HepG2 (cell line): ENCODE measurements around the gene ST8SIA6. TPM values are rescaled to one million over a fixed set of nuclear protein-coding genes. Genes with fewer than 3 reads are reported as not detected.

Source experiments
- ATAC-seq: fragments of 200-7000 bp; cut with Tn5 transposase; 3 replicates; pipeline ENCODE4 v1.9.1; 2020; ENCODE audit warnings: mild to moderate bottlenecking, moderate library complexity
- BruUV-seq: library from RNA; stranded (reverse); fragments of 400-500 nt; replicated peaks from 2 replicates; lab custom pipeline; 2021; lab: Mats Ljungman, UMichigan
- CTCF ChIA-PET: fragments of 300-600 bp; formaldehyde crosslinking; extraction: SDS; loops from one replicate; lab custom pipeline; 2021; ENCODE audit warnings: low total read pairs, inconsistent platforms, low intra/inter-chr PET ratio; lab: Yijun Ruan, JAX
- POLR2A ChIA-PET: fragments of 350-600 bp; sonication (Branson Sonifier 250); formaldehyde crosslinking; loops from one replicate; lab custom pipeline; 2020; ENCODE audit warnings: antibody characterized with exemption, inconsistent platforms; lab: Yijun Ruan, JAX
- DNase-seq: peaks from one replicate; pipeline ENCODE4 v3.0.0-alpha.2; 2015; ENCODE audit warnings: low spot score
- FAIRE-seq: peaks from 3 replicates; lab custom pipeline; 2011; peaks lifted over from hg19 to GRCh38; lab: Jason Lieb, UNC
- H2AFZ ChIP-seq: one replicate; pipeline ENCODE4 v1.6.1; 2011; ENCODE audit warnings: low read length, inconsistent platforms
- H3K27ac ChIP-seq: fragments of 300-600 bp; 3 replicates; pipeline ENCODE4 v1.8.0; 2011; ENCODE audit warnings: mixed run types, mild to moderate bottlenecking, mixed read lengths, low read length, inconsistent platforms; ENCODE audit not compliant: insufficient read depth; ENCODE audit errors: extremely low read length
- H3K27me3 ChIP-seq, 2 experiments: fragments of 200-600 bp in 1 of 2; 2 replicates in 1 of 2; 3 replicates in 1 of 2; pipeline versions ENCODE4 v1.6.0 to v1.8.0; 2011; ENCODE audit warnings: low read length in 2 of 2, mild to moderate bottlenecking in 2 of 2, moderate library complexity in 2 of 2, inconsistent platforms in 1 of 2; ENCODE audit not compliant: insufficient read depth in 2 of 2, control insufficient read depth in 1 of 2
- H3K36me3 ChIP-seq, 2 experiments: fragments of 200-600 bp in 1 of 2; replicated peaks in 1 of 2; 2 replicates in 1 of 2; 3 replicates in 1 of 2; pipeline versions ENCODE4 v1.5.1 to v1.8.0; 2011; ENCODE audit warnings: low read length in 2 of 2, inconsistent platforms in 1 of 2; ENCODE audit not compliant: insufficient read depth in 2 of 2, control insufficient read depth in 1 of 2
- H3K4me1 ChIP-seq: 2 replicates; pipeline ENCODE4 v1.5.1; 2012; ENCODE audit warnings: low read length, inconsistent platforms; ENCODE audit not compliant: insufficient read depth
- H3K4me2 ChIP-seq: 2 replicates; pipeline ENCODE4 v1.6.0; 2011; ENCODE audit warnings: low read depth, low read length, inconsistent platforms
- H3K4me3 ChIP-seq, 3 experiments: fragments of 200-600 bp in 1 of 3; sonication (generic), shearing (Covaris generic) in 1 of 3; replicated peaks in 1 of 3; 2 replicates each; pipeline ENCODE4 v1.5.1; 2011 to 2016; ENCODE audit warnings: low read length in 3 of 3, inconsistent platforms in 2 of 3, low read depth in 2 of 3, mild to moderate bottlenecking in 2 of 3, control low read depth in 1 of 3, mixed read lengths in 1 of 3; ENCODE audit not compliant: insufficient read depth in 1 of 3
- H3K79me2 ChIP-seq: one replicate; pipeline ENCODE4 v1.6.1; 2011; ENCODE audit warnings: low read length, inconsistent platforms; ENCODE audit not compliant: insufficient read depth
- H3K9ac ChIP-seq: 2 replicates; pipeline ENCODE4 v1.6.0; 2011; ENCODE audit warnings: mild to moderate bottlenecking, low read depth, low read length, inconsistent platforms; ENCODE audit not compliant: insufficient read depth
- H3K9me3 ChIP-seq: 2 replicates; pipeline ENCODE4 v1.5.1; 2012; ENCODE audit warnings: mild to moderate bottlenecking, low read length
- H4K20me1 ChIP-seq: 2 replicates; pipeline ENCODE4 v1.6.0; 2011; ENCODE audit warnings: inconsistent platforms, mild to moderate bottlenecking, low read length, moderate library complexity; ENCODE audit not compliant: insufficient read depth
- AGO2 ChIP-seq: fragments of 200-400 bp; formaldehyde crosslinking; optimal IDR thresholded peaks from 2 replicates; pipeline ENCODE3; 2017; ENCODE audit warnings: mild to moderate bottlenecking, low read depth, low read length, moderate library complexity
- FOXM1 ChIP-seq: sonication (generic); formaldehyde crosslinking; IDR thresholded peaks from 2 replicates; pipeline ENCODE4 v1.5.0; 2020; ENCODE audit warnings: missing genetic modification reagents
- KAT2B ChIP-seq: fragments of 150-350 bp; IDR thresholded peaks from 2 replicates; pipeline ENCODE4 v1.6.1; 2014; ENCODE audit warnings: low read depth, low read length, borderline replicate concordance
- PHF5A ChIP-seq: IDR thresholded peaks from one replicate; pipeline ENCODE4 v1.6.1; 2018; ENCODE audit warnings: low read depth, missing genetic modification reagents; ENCODE audit not compliant: unreplicated experiment
- RCOR2 ChIP-seq: IDR thresholded peaks from 2 replicates; pipeline ENCODE4 v1.6.1; 2016; ENCODE audit warnings: missing biosample characterization, missing genetic modification reagents
- WGBS: methylation state at CpG from one replicate; pipeline ENCODE4 v1.1.6; 2017; ENCODE audit warnings: low lambda C conversion rate; 5-methylcytosine and 5-hydroxymethylcytosine counted together
- in situ Hi-C: cut with HindIII; loops from 2 replicates; pipeline ENCODE4 v1.10.0; 2017; ENCODE audit warnings: low pct_unique_long_range_greater_than_20kb; ENCODE audit not compliant: extremely low pct_ligation_motif_present
- intact Hi-C: fragments of 100-400 bp; cut with micrococcal nuclease; formaldehyde crosslinking; loops from one replicate; pipeline ENCODE4 v1.10.0; 2022; ENCODE audit not compliant: unreplicated experiment
- polyA plus RNA-seq, 8 experiments: library from polyadenylated mRNA; depleted of rRNA in 3 of 8; stranded (reverse) in 7 of 8; unstranded in 1 of 8; fragments of >200 nt; fragmentation: Illumina TruSeq in 4 of 8; extraction: Trizol in 4 of 8; gene quantifications; 2 replicates each; pipeline versions ENCODE4 v1.2.1 to v1.2.3, GENCODE V29; 2011 to 2016; ENCODE audit warnings: low read depth in 4 of 8, missing spikeins in 1 of 8, mixed read lengths in 1 of 8; ENCODE audit not compliant: insufficient read depth in 1 of 8
- total RNA-seq, 5 experiments: library from RNA; depleted of rRNA; stranded (reverse); fragments of >200 nt; fragmentation: Illumina TruSeq; extraction: Trizol; gene quantifications; 2 replicates each; pipeline ENCODE4 v1.2.3, GENCODE V29; 2016; ENCODE audit warnings: low read depth in 1 of 5
- TF ChIP-seq, protein P1 (sequence below): sonication (generic); formaldehyde crosslinking; IDR thresholded peaks from 2 replicates; pipeline ENCODE4 v1.9.0; 2021; ENCODE audit warnings: missing genetic modification reagents, borderline replicate concordance
- TF ChIP-seq, protein P2 (sequence below): sonication (generic); formaldehyde crosslinking; IDR thresholded peaks from 2 replicates; pipeline ENCODE4 v1.5.0; 2020; ENCODE audit warnings: missing genetic modification reagents

The ST8SIA6 gene
- total and polyA plus RNA-seq, 2 of the 13 experiments (the other 11 are each of a cell fraction or from before 2014, with no cell fraction given) = not detected

DNA sequence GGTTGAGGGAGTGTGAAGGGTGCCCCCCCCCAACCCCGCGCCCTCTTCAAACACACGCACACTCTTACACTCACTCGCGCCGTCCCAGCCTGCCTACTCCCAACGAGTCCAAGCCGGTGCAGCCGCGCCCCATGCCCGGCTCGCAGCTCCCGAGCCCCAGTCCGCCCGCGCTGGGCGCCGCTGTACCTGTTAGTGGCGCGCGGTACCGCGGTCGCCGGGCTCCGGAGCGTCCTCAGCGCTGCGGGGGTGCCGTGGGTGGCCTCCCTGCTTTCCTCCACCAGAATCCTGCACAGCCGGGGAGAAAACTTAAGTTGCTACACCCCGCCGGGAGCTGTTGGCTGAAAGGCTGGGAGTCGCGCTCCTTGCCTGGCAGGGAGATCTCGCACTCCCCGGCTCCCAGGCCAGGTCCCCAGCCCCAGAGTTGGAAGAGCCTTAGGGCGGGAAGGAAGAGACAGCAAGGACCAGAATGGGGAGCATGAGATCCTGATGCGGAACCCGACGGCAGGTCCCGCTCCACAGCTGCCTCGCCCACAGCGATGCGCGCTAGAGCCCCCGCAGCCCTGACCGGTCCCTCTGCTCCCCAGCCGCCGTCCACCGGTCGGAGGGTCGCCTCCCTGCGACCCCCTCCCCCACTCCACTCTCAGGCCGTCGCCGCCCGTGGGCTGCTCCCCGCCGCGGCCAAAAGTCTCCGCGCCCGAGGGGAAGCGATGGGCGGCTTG is 863 bp downstream of the ST8SIA6 start:
- peak overlapping the region in 1 of 3 experiments; percentile 23; a peak in 1 of 6 replicates for H3K4me3 ChIP-seq
- no peak overlapping the region for H2AFZ ChIP-seq
- H3K27me3 ChIP-seq = peaks cover 0 to 19% of the 10 kb centered on the region in 2 experiments; a peak in 2 of 5 replicates
- POLR2A ChIA-PET = no interaction called here
- in situ Hi-C loops = no loop called here
- CTCF ChIA-PET = no interaction called here
- H3K36me3 ChIP-seq = no peaks in the 10 kb centered on the region
- 53% methylated on average over 21 of the region's 66 CpGs for WGBS
- H3K4me2 ChIP-seq = peak overlapping the region; percentile 1; the same call in 1 of the 2 replicates
- H3K9me3 ChIP-seq = peaks cover 7% of the 10 kb centered on the region; the same call in 1 of the 2 replicates
- H3K79me2 ChIP-seq = no peaks in the 10 kb centered on the region
- BruUV-seq = no TSS peak
- intact Hi-C loops = no loop called here
- H3K4me1 ChIP-seq = no peaks in the 10 kb centered on the region
- TF ChIP-seq, protein P1, sequence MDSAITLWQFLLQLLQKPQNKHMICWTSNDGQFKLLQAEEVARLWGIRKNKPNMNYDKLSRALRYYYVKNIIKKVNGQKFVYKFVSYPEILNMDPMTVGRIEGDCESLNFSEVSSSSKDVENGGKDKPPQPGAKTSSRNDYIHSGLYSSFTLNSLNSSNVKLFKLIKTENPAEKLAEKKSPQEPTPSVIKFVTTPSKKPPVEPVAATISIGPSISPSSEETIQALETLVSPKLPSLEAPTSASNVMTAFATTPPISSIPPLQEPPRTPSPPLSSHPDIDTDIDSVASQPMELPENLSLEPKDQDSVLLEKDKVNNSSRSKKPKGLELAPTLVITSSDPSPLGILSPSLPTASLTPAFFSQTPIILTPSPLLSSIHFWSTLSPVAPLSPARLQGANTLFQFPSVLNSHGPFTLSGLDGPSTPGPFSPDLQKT (CRISPR knock-in tag) = no peak
- TF ChIP-seq KAT2B (no peak), AGO2 (no peak), FOXM1 (CRISPR knock-in tag) (no peak), PHF5A (no peak), RCOR2 (CRISPR knock-in tag) (no peak)
- TF ChIP-seq, protein P2, sequence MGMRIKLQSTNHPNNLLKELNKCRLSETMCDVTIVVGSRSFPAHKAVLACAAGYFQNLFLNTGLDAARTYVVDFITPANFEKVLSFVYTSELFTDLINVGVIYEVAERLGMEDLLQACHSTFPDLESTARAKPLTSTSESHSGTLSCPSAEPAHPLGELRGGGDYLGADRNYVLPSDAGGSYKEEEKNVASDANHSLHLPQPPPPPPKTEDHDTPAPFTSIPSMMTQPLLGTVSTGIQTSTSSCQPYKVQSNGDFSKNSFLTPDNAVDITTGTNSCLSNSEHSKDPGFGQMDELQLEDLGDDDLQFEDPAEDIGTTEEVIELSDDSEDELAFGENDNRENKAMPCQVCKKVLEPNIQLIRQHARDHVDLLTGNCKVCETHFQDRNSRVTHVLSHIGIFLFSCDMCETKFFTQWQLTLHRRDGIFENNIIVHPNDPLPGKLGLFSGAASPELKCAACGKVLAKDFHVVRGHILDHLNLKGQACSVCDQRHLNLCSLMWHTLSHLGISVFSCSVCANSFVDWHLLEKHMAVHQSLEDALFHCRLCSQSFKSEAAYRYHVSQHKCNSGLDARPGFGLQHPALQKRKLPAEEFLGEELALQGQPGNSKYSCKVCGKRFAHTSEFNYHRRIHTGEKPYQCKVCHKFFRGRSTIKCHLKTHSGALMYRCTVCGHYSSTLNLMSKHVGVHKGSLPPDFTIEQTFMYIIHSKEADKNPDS (CRISPR knock-in tag) = no peak
- H3K27ac ChIP-seq = no peak overlapping the region
- H4K20me1 ChIP-seq = no peaks in the 10 kb centered on the region
- ATAC-seq = peak; percentile 79
- H3K9ac ChIP-seq = no peak overlapping the region
- DNase-seq = no peak
- FAIRE-seq = no peak
